ENCODE results near the gene CTSE.
A peak's percentile ranks its signal among the peaks of the same experiment; 100 is the strongest.
"Not testable (repeated sequence)": the region's sequence is repeated elsewhere in the genome, so short reads cannot be mapped to it uniquely, and the experiment has no call there.

The CTSE gene

DNA sequence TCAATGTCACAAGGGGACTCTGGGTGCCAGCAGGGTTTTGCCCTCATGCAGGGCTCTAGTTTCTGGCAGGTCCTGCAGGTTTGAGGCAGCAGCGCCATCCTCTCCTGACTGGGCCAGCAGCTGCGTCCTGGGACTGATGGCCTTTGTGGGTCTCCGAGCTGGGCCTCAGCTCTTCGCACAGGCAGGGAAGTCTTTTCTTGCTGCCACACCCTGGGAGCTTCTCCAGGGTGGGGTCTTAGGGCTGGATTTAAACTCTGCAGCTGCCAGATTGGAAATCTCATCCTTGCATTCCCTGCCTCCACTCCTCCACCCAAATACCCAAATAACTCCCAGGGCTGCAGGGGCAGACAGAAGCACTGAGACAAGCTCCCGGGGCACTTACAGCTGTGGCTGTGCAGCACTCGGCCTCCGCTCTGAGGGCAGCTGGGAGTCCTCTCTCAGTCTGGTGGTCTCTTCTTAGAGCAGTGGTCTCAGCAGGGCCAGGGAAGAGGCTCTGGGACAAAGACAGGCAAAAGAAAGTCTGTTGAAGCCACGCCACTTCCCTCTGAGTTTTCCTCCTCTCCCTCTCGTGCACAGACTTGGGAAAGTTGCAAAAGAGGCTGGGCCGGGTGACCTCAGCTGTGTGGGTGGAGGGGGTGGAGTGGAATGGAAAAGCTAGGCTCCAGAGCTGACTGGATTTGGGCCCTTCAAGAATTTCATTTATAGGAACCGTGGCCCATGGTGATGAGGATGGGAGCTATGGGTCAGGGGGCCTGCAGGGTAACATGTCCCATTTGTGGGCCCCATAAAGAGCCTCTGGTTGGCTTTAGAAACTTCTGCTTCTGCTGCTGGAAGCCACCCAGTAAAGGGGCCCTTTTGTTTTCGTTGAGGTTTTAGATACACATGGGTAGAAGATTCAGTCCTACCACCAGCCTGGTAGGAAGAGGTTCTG, 20.6 kb downstream of the CTSE start, which contains the start of gene RAB7B:
TSS of gene RAB7B (minus strand) at position 525 of the 931 bp plus-strand sequence. CDS start 9,260 bp downstream, outside the sequence.
- peak within 1 kb of the TSS; percentile 6 to 70 for H3K4me3 ChIP-seq (ENCODE audit: low read length in 2 of 2)
- H3K9ac ChIP-seq (ENCODE audit: low read length in 2 of 2) = no peak within 1 kb of the TSS

DNA sequence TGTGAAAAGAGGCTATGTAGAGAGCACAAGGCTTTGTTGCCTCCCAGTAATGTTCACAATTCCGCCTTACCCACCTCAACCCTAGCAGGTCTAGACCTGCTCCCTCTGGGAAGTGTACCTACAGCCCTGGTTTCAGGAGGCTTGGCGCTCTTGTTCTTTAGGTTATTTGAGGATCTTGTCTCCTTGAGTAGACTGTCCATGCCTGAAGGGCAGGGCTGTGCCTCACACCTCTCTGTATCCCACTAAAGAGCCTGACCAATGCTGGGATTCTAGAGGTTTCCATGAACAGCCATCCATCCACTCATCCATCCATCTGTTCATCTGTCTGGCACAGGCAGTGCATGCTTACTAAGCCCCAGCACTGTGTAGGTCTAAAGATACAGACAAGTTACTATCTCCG, 21.5 kb downstream of the CTSE start:
- peaks cover 25% of the 10 kb centered on the region for H3K4me1 ChIP-seq (ENCODE audit: control insufficient read depth, insufficient read depth, low read length)
- no peaks in the 10 kb centered on the region for H3K27me3 ChIP-seq (ENCODE audit: control insufficient read depth in 1 of 2, insufficient read depth in 2 of 2, low read length in 2 of 2)
- no peak overlapping the region for H3K27ac ChIP-seq (ENCODE audit: low read length)
- H3K9ac ChIP-seq (ENCODE audit: low read length in 2 of 2) = no peak overlapping the region
- H3K9me3 ChIP-seq (ENCODE audit: control insufficient read depth in 2 of 2, low read length in 2 of 2) = no peaks in the 10 kb centered on the region
- peak overlapping the region in 1 of 2 donors; percentile 70 for H3K4me3 ChIP-seq (ENCODE audit: low read length in 2 of 2)
- no peaks in the 10 kb centered on the region for H3K36me3 ChIP-seq (ENCODE audit: control insufficient read depth in 2 of 2, insufficient read depth in 2 of 2, low read length in 2 of 2)

More for the DNA sequence above, 20.6 kb downstream of the CTSE start, which contains the start of gene RAB7B:
- Histone ChIP-seq H3K9me3 (ENCODE audit: control insufficient read depth in 2 of 2, low read length in 2 of 2) (no peaks in the 10 kb centered on the region), H3K27me3 (ENCODE audit: control insufficient read depth in 1 of 2, insufficient read depth in 2 of 2, low read length in 2 of 2) (no peaks in the 10 kb centered on the region), H3K27ac (ENCODE audit: low read length) (no peak within 1 kb of the TSS), H3K36me3 (ENCODE audit: control insufficient read depth in 2 of 2, insufficient read depth in 2 of 2, low read length in 2 of 2) (no peaks in the 10 kb centered on the region), H3K4me1 (ENCODE audit: control insufficient read depth, insufficient read depth, low read length) (peaks cover 25% of the 10 kb centered on the region)

DNA sequence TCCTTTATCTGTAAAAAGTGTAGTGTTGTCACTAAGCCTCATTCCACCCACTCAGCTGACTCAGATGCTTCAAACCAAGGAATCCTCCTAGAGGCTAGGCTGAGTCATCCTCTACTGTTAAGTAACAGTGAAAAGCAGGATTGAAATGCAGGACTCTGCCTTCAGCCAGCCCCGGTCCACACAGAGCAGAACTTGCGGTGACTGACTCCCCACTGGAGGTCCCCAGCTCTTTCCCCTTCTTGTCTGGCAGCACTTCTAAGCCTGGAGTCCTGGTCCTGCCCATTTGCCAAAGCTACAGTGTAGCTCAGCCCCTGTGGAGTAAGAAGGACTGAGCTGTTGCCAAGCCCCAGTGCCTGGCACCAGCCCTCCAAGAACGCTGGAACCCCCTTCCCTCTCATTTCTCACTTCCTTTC, 22.2 kb downstream of the CTSE start:
- H3K4me1 ChIP-seq (ENCODE audit: control insufficient read depth, insufficient read depth, low read length) = peaks cover 25% of the 10 kb centered on the region
- H3K4me3 ChIP-seq (ENCODE audit: low read length in 2 of 2) = peak overlapping the region in 1 of 2 donors; percentile 44
- no peaks in the 10 kb centered on the region for H3K27me3 ChIP-seq (ENCODE audit: control insufficient read depth in 1 of 2, insufficient read depth in 2 of 2, low read length in 2 of 2)
- no peaks in the 10 kb centered on the region for H3K36me3 ChIP-seq (ENCODE audit: control insufficient read depth in 2 of 2, insufficient read depth in 2 of 2, low read length in 2 of 2)
- no peak overlapping the region for H3K9ac ChIP-seq (ENCODE audit: low read length in 2 of 2)
- no peaks in the 10 kb centered on the region for H3K9me3 ChIP-seq (ENCODE audit: control insufficient read depth in 2 of 2, low read length in 2 of 2)
- peak overlapping the region; percentile 24 for H3K27ac ChIP-seq (ENCODE audit: low read length)

DNA sequence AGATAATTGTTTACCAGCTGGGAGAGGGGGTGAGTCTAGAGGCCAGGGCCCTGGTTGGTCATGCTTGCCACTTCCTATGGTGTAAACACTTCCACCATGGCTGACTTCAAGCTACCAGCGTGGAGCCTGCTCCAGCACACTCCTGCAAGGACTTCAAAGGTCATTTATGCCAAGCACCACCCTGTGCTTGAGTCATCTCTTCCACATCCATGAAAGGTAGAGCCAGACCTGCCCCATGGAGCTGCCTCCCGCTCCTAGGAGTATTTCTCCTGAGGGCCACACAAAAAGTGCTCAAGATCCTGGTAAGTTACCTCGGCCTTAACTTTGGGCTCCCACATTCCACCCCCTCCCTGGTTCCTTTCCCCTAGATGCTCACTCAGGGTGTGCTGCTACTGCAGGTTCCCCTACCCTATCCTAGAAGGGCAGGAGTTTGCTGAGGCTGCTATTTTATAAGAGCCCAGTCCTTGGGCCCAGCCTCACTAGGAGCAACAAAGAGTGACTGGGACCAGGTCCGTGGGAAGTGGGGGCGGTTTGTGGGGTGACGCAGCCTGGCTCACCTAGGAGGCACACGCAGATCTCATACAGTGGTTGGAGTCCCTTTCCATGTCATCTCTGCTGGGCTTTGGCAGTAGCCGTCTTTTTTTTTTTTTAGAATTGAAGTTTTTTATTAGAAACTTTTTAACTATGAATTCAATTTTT, 22.9 kb downstream of the CTSE start:
- Histone ChIP-seq H3K27me3 (ENCODE audit: control insufficient read depth in 1 of 2, insufficient read depth in 2 of 2, low read length in 2 of 2) (no peaks in the 10 kb centered on the region), H3K9me3 (ENCODE audit: control insufficient read depth in 2 of 2, low read length in 2 of 2) (no peaks in the 10 kb centered on the region), H3K36me3 (ENCODE audit: control insufficient read depth in 2 of 2, insufficient read depth in 2 of 2, low read length in 2 of 2) (no peaks in the 10 kb centered on the region), H3K9ac (ENCODE audit: low read length in 2 of 2) (no peak overlapping the region), H3K4me1 (ENCODE audit: control insufficient read depth, insufficient read depth, low read length) (peaks cover 25% of the 10 kb centered on the region), H3K4me3 (ENCODE audit: low read length in 2 of 2) (no peak overlapping the region), H3K27ac (ENCODE audit: low read length) (peak overlapping the region; percentile 24)

DNA sequence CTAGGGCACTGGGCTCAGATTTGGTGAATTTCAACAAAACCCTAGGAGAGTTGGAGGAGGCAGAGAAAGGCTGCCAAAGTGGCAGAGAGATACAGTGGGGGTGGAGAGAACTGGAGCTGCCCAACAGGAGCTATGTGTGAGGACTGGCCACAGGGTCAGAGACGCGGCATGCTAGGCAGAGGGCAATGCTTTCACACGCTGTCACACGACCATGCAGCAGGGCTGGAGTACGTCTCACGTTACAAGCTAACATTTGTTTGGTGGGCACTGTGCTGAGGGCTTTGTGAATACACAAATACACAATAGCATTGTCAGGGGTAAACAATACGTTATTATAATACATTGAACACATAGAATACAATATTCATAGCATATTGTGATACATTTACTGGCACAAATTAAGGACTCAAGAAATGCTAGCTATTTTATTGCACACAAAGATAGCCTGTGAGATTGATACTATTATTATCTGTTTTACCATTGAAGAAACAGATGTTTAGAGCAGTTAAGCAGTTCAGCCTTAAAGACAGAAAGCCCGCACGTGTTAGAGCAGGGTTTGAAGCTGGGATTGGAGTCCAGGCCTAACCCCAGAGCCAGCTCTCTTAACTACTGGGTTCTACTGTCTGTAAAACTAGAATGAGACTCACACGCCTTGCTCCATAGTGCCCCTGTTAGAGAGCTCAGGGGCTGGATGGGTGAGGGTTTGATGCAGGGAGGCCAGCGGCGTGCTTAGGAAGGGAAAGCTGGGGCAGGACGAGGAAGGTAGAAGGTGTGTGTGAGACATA, 25.0 kb downstream of the CTSE start:
- H3K4me3 ChIP-seq (ENCODE audit: low read length in 2 of 2) = no peak overlapping the region
- H3K27ac ChIP-seq (ENCODE audit: low read length) = no peak overlapping the region
- H3K9ac ChIP-seq (ENCODE audit: low read length in 2 of 2) = no peak overlapping the region
- H3K36me3 ChIP-seq (ENCODE audit: control insufficient read depth in 2 of 2, insufficient read depth in 2 of 2, low read length in 2 of 2) = no peaks in the 10 kb centered on the region
- H3K27me3 ChIP-seq (ENCODE audit: control insufficient read depth in 1 of 2, insufficient read depth in 2 of 2, low read length in 2 of 2) = no peaks in the 10 kb centered on the region
- peaks cover 21% of the 10 kb centered on the region for H3K4me1 ChIP-seq (ENCODE audit: control insufficient read depth, insufficient read depth, low read length)
- H3K9me3 ChIP-seq (ENCODE audit: control insufficient read depth in 2 of 2, low read length in 2 of 2) = no peaks in the 10 kb centered on the region

DNA sequence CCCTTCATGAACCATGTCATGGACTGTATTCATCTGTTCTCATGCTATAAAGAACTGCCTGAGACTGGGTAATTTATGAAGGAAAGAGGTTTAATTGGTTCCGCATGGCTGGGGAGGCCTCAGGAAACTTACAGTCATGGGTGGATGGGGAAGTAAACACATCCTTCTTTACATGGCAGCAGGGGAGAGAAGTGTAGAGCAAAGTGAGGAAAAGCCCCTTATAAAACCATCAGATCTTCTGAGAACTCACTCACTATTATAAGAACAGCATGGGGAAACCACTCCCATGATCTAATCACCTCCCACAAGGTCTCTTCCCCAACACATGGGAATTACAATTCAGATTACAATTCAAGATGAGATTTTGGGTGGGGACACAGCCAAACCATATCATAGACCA, 27.1 kb downstream of the CTSE start:
- H3K9ac ChIP-seq (ENCODE audit: low read length in 2 of 2); H3K4me1 ChIP-seq (ENCODE audit: control insufficient read depth, insufficient read depth, low read length); H3K9me3 ChIP-seq (ENCODE audit: control insufficient read depth in 2 of 2, low read length in 2 of 2); H3K4me3 ChIP-seq (ENCODE audit: low read length in 2 of 2); H3K27ac ChIP-seq (ENCODE audit: low read length); H3K27me3 ChIP-seq (ENCODE audit: control insufficient read depth in 1 of 2, insufficient read depth in 2 of 2, low read length in 2 of 2); H3K36me3 ChIP-seq (ENCODE audit: control insufficient read depth in 2 of 2, insufficient read depth in 2 of 2, low read length in 2 of 2): not testable (repeated sequence)

DNA sequence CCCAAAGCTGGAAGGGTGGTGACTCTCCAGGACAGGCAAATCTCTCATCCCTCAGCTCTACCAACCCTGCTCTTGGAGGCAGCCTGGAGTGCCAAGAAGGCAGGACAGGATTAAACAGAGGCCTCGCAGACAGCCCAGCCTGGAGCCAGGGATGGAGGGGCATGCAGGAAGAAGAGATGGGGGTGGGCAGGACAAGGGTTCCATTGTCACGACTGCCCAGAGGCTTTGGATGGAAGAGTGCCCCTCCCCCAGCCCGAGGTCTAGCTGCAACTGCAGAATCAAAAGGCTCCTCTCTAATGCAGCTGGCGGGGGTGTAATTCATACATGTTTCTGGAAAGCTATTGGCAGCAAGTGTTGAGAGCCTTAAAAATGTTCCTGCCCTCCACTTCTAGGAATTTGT, 29.3 kb downstream of the CTSE start:
- H3K4me1 ChIP-seq (ENCODE audit: control insufficient read depth, insufficient read depth, low read length) = no peaks in the 10 kb centered on the region
- peaks cover 0 to 3% of the 10 kb centered on the region in 2 donors for H3K36me3 ChIP-seq (ENCODE audit: control insufficient read depth in 2 of 2, insufficient read depth in 2 of 2, low read length in 2 of 2)
- no peak overlapping the region for H3K4me3 ChIP-seq (ENCODE audit: low read length in 2 of 2)
- H3K9me3 ChIP-seq (ENCODE audit: control insufficient read depth in 2 of 2, low read length in 2 of 2) = no peaks in the 10 kb centered on the region
- no peak overlapping the region for H3K27ac ChIP-seq (ENCODE audit: low read length)
- no peak overlapping the region for H3K9ac ChIP-seq (ENCODE audit: low read length in 2 of 2)
- H3K27me3 ChIP-seq (ENCODE audit: control insufficient read depth in 1 of 2, insufficient read depth in 2 of 2, low read length in 2 of 2) = no peaks in the 10 kb centered on the region

DNA sequence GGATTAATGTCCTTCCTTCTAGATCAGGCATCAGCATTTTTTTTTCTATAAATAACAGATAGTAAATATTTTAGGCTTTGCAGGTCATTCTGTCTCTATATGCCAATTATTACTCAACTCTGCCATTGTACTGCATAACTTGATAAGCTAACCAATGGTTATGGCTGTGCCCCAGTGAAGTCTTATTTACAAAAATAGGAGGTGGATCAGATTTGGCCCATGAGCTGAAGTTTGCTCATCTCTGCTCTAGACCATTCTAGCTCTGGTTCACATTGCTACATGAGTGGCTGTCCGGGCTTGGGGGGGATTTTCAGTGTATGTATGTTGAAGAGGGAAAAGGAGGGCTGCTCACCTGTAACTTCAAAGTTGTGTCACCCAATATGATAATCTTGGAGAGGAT, 30.6 kb downstream of the CTSE start:
- no peaks in the 10 kb centered on the region for H3K27me3 ChIP-seq (ENCODE audit: control insufficient read depth in 1 of 2, insufficient read depth in 2 of 2, low read length in 2 of 2)
- peaks cover 0 to 3% of the 10 kb centered on the region in 2 donors for H3K36me3 ChIP-seq (ENCODE audit: control insufficient read depth in 2 of 2, insufficient read depth in 2 of 2, low read length in 2 of 2)
- H3K9ac ChIP-seq (ENCODE audit: low read length in 2 of 2) = no peak overlapping the region
- H3K4me3 ChIP-seq (ENCODE audit: low read length in 2 of 2) = no peak overlapping the region
- no peak overlapping the region for H3K27ac ChIP-seq (ENCODE audit: low read length)
- H3K9me3 ChIP-seq (ENCODE audit: control insufficient read depth in 2 of 2, low read length in 2 of 2) = no peaks in the 10 kb centered on the region
- peaks cover 6% of the 10 kb centered on the region for H3K4me1 ChIP-seq (ENCODE audit: control insufficient read depth, insufficient read depth, low read length)

DNA sequence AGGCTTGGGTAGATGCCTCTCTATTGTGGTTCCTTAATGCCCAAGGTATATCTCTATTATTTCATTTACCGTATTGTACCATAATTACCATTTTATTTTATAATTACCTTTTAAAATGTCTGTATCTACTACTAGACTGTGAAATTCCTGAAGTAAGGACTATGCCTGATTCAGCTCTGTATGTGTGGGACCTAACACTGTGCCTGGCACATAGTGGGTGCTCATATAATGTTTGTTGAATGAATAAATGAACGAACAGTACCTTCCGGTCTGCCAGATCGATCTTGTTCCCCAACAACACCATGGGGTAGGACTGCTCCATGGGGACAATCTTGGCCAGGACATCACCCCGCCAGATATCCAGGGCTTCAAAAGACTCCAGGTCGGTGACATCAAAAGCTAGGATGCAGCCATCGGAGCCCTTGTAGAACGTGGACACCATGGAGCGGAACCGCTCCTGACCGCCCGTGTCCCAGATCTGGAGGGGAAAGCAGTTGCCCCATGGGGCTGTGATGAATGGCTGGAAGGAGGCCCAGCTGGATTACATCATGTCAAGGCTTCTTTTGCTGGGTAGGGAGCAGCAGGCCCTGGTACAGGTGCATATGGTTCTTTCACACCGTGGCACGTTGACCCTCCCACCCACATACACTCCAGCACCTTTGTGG, 31.3 kb downstream of the CTSE start:
- Histone ChIP-seq H3K9ac (ENCODE audit: low read length in 2 of 2) (no peak overlapping the region), H3K4me3 (ENCODE audit: low read length in 2 of 2) (no peak overlapping the region), H3K4me1 (ENCODE audit: control insufficient read depth, insufficient read depth, low read length) (peaks cover 6% of the 10 kb centered on the region), H3K9me3 (ENCODE audit: control insufficient read depth in 2 of 2, low read length in 2 of 2) (no peaks in the 10 kb centered on the region), H3K27me3 (ENCODE audit: control insufficient read depth in 1 of 2, insufficient read depth in 2 of 2, low read length in 2 of 2) (no peaks in the 10 kb centered on the region), H3K36me3 (ENCODE audit: control insufficient read depth in 2 of 2, insufficient read depth in 2 of 2, low read length in 2 of 2) (peaks cover 0 to 3% of the 10 kb centered on the region in 2 donors), H3K27ac (ENCODE audit: low read length) (no peak overlapping the region)

DNA sequence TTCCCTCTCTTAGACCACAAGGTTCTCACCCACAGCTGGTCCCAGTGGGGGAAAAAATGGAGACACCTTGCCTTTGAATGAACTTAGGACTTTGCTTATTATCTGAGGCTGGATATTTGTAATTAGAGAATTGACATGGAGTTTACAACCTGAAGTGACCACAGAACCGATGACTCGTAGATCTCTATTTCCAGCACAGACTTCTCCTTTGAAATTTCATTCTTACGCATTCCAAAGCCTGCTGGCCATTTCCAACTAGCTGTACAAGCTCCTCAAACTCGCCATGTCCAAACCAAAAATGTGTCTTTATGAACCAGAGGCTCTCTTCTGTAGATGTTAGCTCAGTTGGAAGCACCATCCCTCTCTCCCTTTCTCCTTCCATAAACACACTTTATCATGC, 32.5 kb downstream of the CTSE start:
- no peak overlapping the region for H3K4me3 ChIP-seq (ENCODE audit: low read length in 2 of 2)
- no peaks in the 10 kb centered on the region for H3K9me3 ChIP-seq (ENCODE audit: control insufficient read depth in 2 of 2, low read length in 2 of 2)
- peaks cover 6% of the 10 kb centered on the region for H3K4me1 ChIP-seq (ENCODE audit: control insufficient read depth, insufficient read depth, low read length)
- H3K27ac ChIP-seq (ENCODE audit: low read length) = no peak overlapping the region
- H3K9ac ChIP-seq (ENCODE audit: low read length in 2 of 2) = no peak overlapping the region
- H3K36me3 ChIP-seq (ENCODE audit: control insufficient read depth in 2 of 2, insufficient read depth in 2 of 2, low read length in 2 of 2) = peaks cover 0 to 3% of the 10 kb centered on the region in 2 donors
- H3K27me3 ChIP-seq (ENCODE audit: control insufficient read depth in 1 of 2, insufficient read depth in 2 of 2, low read length in 2 of 2) = no peaks in the 10 kb centered on the region

Measured in stomach smooth muscle (tissue), 2 donors.